ENCODE data around the gene LMF2. TPM values are rescaled to one million over a fixed set of nuclear protein-coding genes. Genes with fewer than 3 reads are reported as not detected.

Gene LMF2
- total RNA-seq, 1 experiment from 2014 or later = 34.7 TPM

DNA sequence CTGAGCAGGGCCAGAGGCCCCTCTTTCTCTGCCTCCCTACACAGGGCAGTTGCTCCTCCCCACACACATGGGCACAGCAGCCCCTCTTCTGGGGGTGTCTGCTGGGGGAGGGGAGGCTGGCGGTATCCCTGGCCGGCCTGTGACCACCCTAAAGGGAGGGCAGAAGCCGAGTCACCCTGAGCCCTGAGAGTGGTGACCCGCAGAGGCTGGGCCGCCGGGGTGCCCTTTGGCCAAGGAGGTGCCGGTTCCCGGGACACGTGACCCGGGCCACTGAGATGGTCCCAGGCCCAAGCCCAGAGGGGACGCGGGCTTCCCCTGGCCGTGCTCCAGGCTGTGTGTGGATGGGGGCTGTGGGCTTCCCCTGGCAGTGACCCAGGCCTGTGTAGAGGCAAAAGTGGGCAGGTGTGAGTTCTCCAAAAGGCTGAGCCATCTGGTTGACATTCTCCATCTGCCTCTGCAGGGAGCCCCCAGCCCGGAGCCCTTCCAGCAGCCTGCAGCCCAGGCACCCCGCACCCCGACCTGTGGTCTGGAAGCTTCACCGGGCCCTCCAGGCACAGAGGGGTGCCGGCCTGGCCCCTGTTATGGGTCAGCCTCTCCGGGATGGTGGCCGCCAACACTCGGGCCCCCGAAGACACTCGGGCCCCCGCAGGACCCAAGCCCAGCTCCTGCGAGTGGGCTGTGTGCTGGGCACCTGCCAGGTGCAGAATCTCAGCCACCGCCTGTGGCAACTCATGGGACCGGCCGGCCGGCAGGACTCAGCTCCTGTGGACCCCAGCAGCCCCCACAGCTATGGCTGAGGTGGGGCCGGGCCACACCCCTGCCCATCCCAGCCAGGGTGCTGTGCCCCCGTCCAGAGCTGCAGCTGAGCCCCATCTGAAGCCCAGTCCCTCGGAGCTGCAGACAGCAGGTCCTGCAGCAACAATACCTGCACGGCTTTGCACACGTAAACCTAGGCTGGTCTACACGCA is 25.1 kb downstream of the LMF2 start:
- peaks cover 38% of the 10 kb centered on the region for H3K27me3 ChIP-seq (replicated peaks)
- DNase-seq (ENCODE audit: low read depth in 1 of 2, low spot score in 2 of 2) = no peak
- peaks cover 8% of the 10 kb centered on the region; the same call in 1 of the 2 replicates for H3K4me1 ChIP-seq (replicated peaks)
- no peaks in the 10 kb centered on the region for H3K36me3 ChIP-seq
- peak overlapping the region; percentile 26; the same call in 1 of the 2 replicates for H3K4me3 ChIP-seq
- no peaks in the 10 kb centered on the region for H3K9me3 ChIP-seq (replicated peaks)
- no peak overlapping the region for H3K27ac ChIP-seq

DNA sequence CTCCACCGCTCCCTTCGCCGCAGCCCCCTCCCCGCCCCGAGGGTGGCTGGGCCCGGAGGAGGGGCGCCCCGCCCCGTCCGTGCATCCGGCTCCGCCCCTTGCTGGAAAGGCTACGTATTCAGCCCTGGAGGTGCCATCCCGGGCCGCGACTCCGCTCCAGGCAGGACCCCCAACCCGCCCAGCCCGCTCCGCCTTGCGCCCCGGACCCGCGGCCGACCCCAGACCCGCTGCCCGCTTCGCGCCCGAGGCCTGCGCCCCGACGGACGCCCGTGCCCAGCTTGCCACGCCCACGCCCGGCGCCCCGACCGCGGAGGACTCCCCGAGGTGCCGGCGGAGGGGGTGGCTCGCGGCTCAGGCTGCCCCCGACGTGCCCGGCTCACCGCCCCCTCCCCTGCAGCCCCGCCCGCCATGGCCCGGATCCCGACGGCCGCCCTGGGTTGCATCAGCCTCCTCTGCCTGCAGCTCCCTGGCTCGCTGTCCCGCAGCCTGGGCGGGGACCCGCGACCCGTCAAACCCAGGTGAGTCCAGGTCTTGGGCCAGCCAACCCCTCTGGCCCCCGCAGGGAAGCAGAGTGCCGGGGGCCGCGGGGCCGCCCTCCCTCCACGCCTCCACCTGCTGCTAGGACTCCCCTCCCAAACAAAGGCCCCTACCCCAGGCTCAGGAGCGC is 25.9 kb downstream of the LMF2 start, which contains the start of gene ADM2:
ADM2 (plus strand) TSS at position 104 of the 667 bp plus-strand sequence; CDS start at position 409, 305 bp downstream.
- peaks cover 8% of the 10 kb centered on the region; the same call in 1 of the 2 replicates for H3K4me1 ChIP-seq (replicated peaks)
- H3K9me3 ChIP-seq (replicated peaks) = no peaks in the 10 kb centered on the region
- H3K27ac ChIP-seq = no peak within 1 kb of the TSS
- peak within 1 kb of the TSS; percentile 26 for H3K4me3 ChIP-seq
- peaks cover 38% of the 10 kb centered on the region for H3K27me3 ChIP-seq (replicated peaks)
- DNase-seq (ENCODE audit: low read depth in 1 of 2, low spot score in 2 of 2) = no peak
- no peaks in the 10 kb centered on the region for H3K36me3 ChIP-seq

DNA sequence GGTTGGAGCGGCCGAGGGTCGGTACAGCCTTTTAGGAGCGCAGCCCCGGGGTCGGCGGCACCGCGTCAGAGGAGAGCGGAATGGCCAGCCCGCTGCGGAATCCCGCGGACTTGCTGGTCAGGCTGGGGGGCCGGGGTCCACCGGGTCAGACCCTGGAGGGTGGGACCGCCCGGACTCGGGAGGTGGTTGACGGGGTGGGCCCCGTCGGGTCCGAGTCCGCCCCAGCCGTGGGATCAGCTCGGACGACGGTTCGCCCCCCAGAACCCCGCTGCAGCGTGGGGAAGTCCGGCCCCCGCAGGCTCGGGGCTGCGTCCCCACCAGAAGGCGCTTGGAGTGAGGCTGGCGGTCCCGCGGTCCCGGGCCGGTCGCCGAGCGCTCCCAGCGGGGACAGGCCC is 26.5 kb downstream of the LMF2 start:
- Histone ChIP-seq H3K27ac (no peak overlapping the region), H3K27me3 (replicated peaks) (peaks cover 38% of the 10 kb centered on the region), H3K4me1 (replicated peaks) (peaks cover 8% of the 10 kb centered on the region; the same call in 1 of the 2 replicates), H3K36me3 (no peaks in the 10 kb centered on the region), H3K4me3 (peak overlapping the region; percentile 26), H3K9me3 (replicated peaks) (no peaks in the 10 kb centered on the region)
- no peak for DNase-seq (ENCODE audit: low read depth in 1 of 2, low spot score in 2 of 2)

DNA sequence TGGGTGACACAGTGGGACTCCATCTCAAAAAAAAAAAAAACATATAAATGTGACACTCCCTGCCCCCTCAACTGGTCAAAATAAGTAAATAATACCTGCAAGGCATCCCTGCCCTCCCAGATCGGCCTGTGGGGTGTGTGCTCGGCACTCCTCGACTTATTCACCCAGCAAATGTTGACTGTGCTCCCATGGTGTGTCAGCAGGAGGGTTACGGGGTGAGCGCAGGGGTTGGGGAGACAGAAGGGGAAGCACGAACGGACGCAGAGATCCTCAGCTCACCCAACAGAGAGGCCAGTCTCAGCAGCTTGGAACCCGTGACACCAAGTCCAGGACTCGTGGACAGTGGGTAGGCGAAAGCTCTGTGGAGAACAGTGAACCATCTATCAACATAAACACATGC is 27.8 kb downstream of the LMF2 start:
- Histone ChIP-seq H3K9me3 (replicated peaks) (no peaks in the 10 kb centered on the region), H3K4me1 (replicated peaks) (peaks cover 16% of the 10 kb centered on the region), H3K27ac (no peak overlapping the region), H3K4me3 (no peak overlapping the region), H3K36me3 (peaks cover under 1% of the 10 kb centered on the region; the same call in 1 of the 2 replicates), H3K27me3 (replicated peaks) (peaks cover 38% of the 10 kb centered on the region)
- no peak for DNase-seq (ENCODE audit: low read depth in 1 of 2, low spot score in 2 of 2)

DNA sequence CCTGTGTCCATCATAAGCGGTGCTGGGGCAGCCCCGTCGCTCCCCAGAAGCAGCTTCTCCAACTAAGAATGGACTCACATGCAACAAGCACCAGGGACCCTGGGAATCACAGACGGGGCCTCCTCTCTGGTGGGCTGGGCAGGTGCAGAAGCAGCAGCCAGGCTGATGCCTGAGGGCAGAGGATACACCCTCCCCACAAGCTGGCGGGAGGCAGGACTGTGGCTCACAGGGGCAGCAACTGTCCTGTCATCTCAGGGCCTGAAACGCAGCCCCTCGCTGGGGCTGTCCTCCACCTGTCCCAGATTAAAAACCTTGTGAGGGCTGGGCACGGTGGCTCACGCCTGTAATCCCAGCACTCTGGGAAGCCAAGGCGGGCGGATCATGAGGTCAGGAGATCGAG is 29.6 kb downstream of the LMF2 start:
- peaks cover 28% of the 10 kb centered on the region for H3K4me1 ChIP-seq (replicated peaks)
- peaks cover 38% of the 10 kb centered on the region for H3K27me3 ChIP-seq (replicated peaks)
- no peaks in the 10 kb centered on the region for H3K9me3 ChIP-seq (replicated peaks)
- H3K4me3 ChIP-seq = no peak overlapping the region
- DNase-seq (ENCODE audit: low read depth in 1 of 2, low spot score in 2 of 2) = no peak
- peaks cover 16% of the 10 kb centered on the region for H3K36me3 ChIP-seq
- H3K27ac ChIP-seq = no peak overlapping the region

DNA sequence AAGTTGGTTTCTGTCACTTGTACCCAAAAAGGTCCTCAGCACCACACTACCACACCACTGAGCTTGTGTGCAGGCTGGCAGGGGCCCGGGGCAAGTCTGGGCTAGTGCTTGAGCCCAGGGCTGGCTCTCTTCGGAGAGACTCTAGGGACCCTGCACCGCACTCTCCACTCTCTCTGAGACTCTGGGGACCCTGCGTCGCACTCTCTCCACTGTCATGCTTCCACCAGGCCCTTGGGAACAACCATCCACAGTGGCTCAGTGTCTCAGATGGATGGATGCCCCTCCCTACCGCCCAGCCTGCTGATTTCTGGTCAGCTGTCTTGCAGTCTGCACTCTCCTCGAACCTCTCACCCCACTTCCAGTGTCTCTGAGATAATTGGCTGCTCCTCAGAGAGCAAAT is 30.6 kb downstream of the LMF2 start:
- Histone ChIP-seq H3K27ac (no peak overlapping the region), H3K4me1 (replicated peaks) (peaks cover 28% of the 10 kb centered on the region), H3K27me3 (replicated peaks) (peaks cover 29% of the 10 kb centered on the region), H3K4me3 (no peak overlapping the region), H3K36me3 (peaks cover 26% of the 10 kb centered on the region), H3K9me3 (replicated peaks) (no peaks in the 10 kb centered on the region)
- no peak for DNase-seq (ENCODE audit: low read depth in 1 of 2, low spot score in 2 of 2)

DNA sequence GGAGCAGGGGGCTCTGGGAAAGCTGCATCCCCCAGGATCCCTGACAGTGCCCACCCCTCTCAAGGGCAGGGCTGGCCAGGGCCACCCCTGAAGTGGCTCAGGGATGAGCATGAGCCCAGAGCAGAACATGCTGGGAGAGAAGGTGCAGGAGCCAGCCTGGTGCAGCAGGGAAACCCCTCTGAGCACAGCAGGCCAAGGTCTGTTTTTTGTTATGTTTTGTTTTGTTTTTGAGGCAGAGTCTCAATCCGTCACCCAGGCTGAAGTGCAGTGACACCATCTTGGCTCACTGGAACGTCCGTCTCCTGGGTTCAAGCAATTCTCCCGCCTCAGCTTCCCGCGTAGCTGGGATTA is 31.9 kb downstream of the LMF2 start:
- Histone ChIP-seq H3K36me3 (peaks cover 31% of the 10 kb centered on the region), H3K4me3 (no peak overlapping the region), H3K27ac (no peak overlapping the region), H3K9me3 (replicated peaks) (no peaks in the 10 kb centered on the region), H3K4me1 (replicated peaks) (peaks cover 21% of the 10 kb centered on the region), H3K27me3 (replicated peaks) (peaks cover 17% of the 10 kb centered on the region)
- no peak for DNase-seq (ENCODE audit: low read depth in 1 of 2, low spot score in 2 of 2)

DNA sequence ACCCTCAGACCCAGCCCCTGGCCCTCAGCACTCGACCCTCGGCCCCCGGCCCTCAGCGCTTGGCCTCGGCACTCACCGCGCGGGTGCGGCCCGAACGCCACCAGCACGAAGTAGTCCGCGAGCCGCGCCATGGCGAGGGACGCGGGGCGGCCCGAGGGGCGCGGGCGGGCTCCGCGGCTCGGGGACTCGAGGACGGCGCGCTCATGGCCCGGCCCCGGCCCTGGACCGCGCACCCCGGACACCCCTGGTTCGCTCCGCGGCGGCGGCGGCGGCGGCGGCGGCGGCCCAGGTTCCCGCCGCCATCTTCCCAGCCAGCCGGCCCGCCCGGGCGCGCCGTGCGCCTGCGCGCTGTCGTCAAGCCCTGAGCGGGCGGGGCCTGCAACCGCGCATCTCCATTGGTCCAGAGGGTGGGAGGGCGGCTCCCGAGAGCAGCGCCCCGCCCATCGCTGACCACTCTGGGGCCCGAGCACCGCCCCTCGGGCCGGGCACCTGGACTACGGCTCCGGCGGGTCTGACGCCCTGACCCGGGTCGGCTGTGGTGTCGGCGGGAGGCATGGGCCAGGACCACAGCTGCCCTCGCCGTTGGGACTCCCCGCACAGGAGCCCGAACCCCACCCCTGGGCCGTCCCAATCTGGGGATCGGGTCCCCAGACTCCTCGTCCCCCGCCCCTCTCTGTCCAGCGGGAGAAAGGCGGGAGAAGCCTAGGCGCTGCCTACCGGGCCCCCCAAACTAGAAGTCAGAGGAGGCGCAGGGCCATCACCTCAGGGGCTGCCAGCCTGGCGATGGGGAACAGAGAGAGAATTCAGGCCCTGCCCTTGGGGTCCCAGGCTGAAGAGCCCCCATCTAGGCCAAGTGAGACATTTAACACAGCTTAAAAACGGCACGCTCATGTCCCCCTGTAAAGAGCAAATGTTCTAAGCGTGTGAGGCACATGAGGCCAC is 32.5 kb downstream of the LMF2 start, which contains the start of gene SBF1:
SBF1 (minus strand) TSS at position 326 of the 942 bp plus-strand sequence; CDS start at position 131, 195 bp downstream.
- H3K9me3 ChIP-seq (replicated peaks) = no peaks in the 10 kb centered on the region
- peaks cover 31% of the 10 kb centered on the region for H3K36me3 ChIP-seq
- peaks cover 28% of the 10 kb centered on the region for H3K4me1 ChIP-seq (replicated peaks)
- peak within 1 kb of the TSS; percentile 42 for H3K27ac ChIP-seq
- peak; percentile 83 to 90 for DNase-seq (ENCODE audit: low read depth in 1 of 2, low spot score in 2 of 2)
- peak within 1 kb of the TSS; percentile 94 for H3K4me3 ChIP-seq
- H3K27me3 ChIP-seq (replicated peaks) = peaks cover 10% of the 10 kb centered on the region

DNA sequence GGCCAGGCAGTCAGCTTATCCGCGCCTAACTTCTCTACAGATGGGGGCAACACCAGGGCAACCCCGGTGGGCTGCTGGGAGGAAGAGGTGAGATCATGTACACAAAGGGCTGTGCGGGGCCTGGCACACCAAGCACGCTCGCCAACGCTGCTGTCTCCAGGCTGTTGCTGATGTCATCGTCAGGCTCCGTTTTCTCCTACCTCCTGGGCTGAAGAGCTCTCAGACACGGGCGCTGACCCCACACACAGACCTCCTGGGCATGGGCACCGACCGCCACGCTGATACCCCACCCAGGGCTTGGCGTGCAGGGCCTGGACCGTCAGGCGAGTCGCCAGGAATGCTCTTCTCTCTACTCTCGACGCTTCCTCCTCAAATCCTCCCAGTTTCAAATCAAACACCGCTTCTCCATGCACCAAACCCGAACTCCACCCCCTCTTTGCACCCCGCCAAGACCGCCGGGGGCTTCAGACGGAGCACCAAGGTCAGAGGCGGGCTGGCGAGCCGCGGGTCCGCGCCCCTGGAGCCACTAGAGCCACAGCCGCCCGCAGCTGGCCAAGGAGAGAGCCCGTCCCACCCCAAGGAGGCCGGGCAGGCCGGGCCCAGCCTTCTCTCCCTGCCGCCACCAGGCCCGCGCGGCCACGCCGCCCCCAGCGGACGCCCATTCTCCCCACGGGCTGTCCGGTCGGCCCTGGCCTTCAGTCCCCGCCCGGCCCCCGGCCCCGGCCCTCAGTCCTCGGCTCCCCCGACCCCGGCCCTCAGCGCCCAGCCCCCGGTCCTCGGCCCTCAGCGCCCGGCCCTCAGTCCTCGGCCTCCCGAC is 33.4 kb downstream of the LMF2 start:
- Histone ChIP-seq H3K4me1 (replicated peaks) (peaks cover 34% of the 10 kb centered on the region), H3K9me3 (replicated peaks) (no peaks in the 10 kb centered on the region), H3K27me3 (replicated peaks) (peaks cover 3% of the 10 kb centered on the region; the same call in 1 of the 2 replicates), H3K4me3 (peak overlapping the region; percentile 94), H3K27ac (peak overlapping the region; percentile 42), H3K36me3 (peaks cover 33% of the 10 kb centered on the region)
- peak; percentile 56 to 66 for DNase-seq (ENCODE audit: low read depth in 1 of 2, low spot score in 2 of 2)

DNA sequence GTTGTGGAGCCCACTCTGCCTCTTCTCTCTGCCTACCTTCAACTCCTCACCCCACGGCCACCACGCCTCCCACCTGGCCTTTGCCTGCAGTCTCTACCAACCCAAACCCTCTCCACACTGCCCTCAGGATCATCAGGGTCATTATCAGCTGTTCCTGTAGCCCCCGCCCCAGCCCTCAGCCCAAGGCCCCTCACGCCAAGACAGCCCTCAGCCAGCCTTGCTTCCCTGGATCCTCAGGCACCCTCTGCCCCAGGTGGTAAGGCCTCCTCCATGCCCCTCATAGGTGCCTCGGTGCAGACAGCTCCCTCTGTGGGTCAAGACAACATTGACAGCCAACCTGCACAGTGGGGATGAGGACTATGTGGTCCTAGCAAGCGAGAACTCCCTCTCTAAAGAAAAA is 34.4 kb downstream of the LMF2 start:
- Histone ChIP-seq H3K4me3 (no peak overlapping the region), H3K27ac (no peak overlapping the region), H3K36me3 (peaks cover 37% of the 10 kb centered on the region), H3K4me1 (replicated peaks) (peaks cover 34% of the 10 kb centered on the region), H3K9me3 (replicated peaks) (no peaks in the 10 kb centered on the region), H3K27me3 (replicated peaks) (no peaks in the 10 kb centered on the region)
- DNase-seq (ENCODE audit: low read depth in 1 of 2, low spot score in 2 of 2) = no peak

DNA sequence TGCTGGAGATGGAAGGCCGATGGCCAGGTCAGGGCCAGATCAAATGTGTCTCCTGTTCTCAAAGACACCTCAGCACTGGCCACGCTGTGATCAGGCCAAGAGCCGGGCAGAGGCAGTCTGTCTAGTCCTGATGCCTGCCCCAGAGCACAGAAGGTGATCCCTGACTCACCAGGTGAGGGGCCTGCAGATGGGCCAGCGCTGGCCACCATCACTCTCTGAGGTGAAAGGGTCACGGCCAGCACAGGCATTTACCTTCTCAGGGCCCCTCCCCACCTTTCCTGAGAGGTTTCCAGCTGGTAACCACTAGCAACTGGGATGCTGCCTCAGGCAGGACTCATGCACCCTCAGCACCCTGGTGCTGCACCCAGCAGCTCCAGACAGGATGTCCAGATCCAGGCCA is 35.5 kb downstream of the LMF2 start:
- Histone ChIP-seq H3K4me3 (no peak overlapping the region), H3K27me3 (replicated peaks) (no peaks in the 10 kb centered on the region), H3K27ac (no peak overlapping the region), H3K36me3 (peaks cover 44% of the 10 kb centered on the region), H3K9me3 (replicated peaks) (no peaks in the 10 kb centered on the region), H3K4me1 (replicated peaks) (peaks cover 34% of the 10 kb centered on the region)
- no peak for DNase-seq (ENCODE audit: low read depth in 1 of 2, low spot score in 2 of 2)

DNA sequence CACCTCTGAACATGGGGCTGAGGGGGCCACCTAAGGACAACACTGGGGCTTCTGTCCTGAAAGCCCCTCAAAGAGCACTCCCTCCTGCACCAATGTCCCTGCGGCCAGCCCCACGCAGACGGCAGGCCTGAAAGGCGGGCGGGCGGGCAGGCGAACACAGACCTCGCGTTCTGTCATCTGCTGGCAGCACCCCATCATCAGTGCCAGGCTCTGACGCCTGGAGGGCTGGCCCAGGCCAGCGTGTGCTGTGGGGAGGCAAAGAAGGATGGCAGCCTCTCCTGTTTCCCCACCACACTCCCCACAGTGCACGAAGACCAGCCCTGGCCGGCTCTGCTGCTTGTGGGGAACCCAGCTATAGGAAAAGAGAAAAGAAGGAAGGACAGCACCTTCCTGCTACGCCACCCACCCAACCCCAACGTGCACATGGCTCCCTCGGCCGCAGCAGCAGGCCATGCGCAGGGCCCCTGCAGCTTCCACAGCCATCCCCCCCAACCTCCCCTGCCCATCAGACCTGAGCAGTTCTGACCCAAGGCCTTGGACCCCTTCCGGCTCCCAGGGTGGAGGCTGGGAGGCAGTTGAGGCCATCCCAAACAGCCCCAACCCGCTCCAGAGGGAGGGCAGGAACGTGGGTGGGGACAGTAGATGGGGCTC is 36.2 kb downstream of the LMF2 start:
- DNase-seq (ENCODE audit: low read depth in 1 of 2, low spot score in 2 of 2) = no peak
- H3K36me3 ChIP-seq = peaks cover 51% of the 10 kb centered on the region
- no peak overlapping the region for H3K4me3 ChIP-seq
- no peak overlapping the region for H3K27ac ChIP-seq
- H3K9me3 ChIP-seq (replicated peaks) = no peaks in the 10 kb centered on the region
- H3K4me1 ChIP-seq (replicated peaks) = peaks cover 34% of the 10 kb centered on the region
- no peaks in the 10 kb centered on the region for H3K27me3 ChIP-seq (replicated peaks)
